Mononuclear cell (primary cell): Measurements from ENCODE around the gene TTC1. TPM values are rescaled to one million over a fixed set of nuclear protein-coding genes. Genes with fewer than 3 reads are reported as not detected.

Source experiments
- H3K27me3 ChIP-seq: 2 replicates; pipeline ENCODE4 v1.6.0; 2011; ENCODE audit warnings: low read length, control low read depth; ENCODE audit not compliant: insufficient read depth
- H3K4me1 ChIP-seq: 2 replicates; pipeline ENCODE4 v1.5.1; 2011; ENCODE audit warnings: mild to moderate bottlenecking, low read length, control low read depth; ENCODE audit not compliant: insufficient read depth
- H3K4me3 ChIP-seq: 2 replicates; pipeline ENCODE4 v1.5.1; 2011; ENCODE audit warnings: mild to moderate bottlenecking, low read length, moderate library complexity
- H3K9me3 ChIP-seq: 2 replicates; pipeline ENCODE4 v1.5.1; 2011; ENCODE audit warnings: low read depth, mild to moderate bottlenecking, control low read depth, low read length
- total RNA-seq: library from RNA; depleted of rRNA; stranded (reverse); fragments of >200 nt; gene quantifications from one replicate; pipeline ENCODE4 v1.2.3, GENCODE V29; 2012

Gene TTC1
- total RNA-seq, 1 donor: 20.1 TPM

GRCh38 chr5:160076997-160077396 lies 68.1 kb downstream of the TTC1 start:
- Histone ChIP-seq H3K9me3 (no peaks in the 10 kb centered on the region), H3K4me3 (no peak overlapping the region), H3K4me1 (peaks cover 1% of the 10 kb centered on the region), H3K27me3 (no peaks in the 10 kb centered on the region)

- Histone ChIP-seq H3K27me3 (no peaks in the 10 kb centered on the region), H3K4me1 (no peaks in the 10 kb centered on the region), H3K9me3 (no peaks in the 10 kb centered on the region), H3K4me3 (no peak overlapping the region)
Observed at GRCh38 chr5:160079753-160080152, 70.8 kb downstream of the TTC1 start.

- Histone ChIP-seq H3K9me3 (no peaks in the 10 kb centered on the region), H3K4me3 (no peak overlapping the region), H3K27me3 (no peaks in the 10 kb centered on the region)
Observed at GRCh38 chr5:160081495-160081894, 72.6 kb downstream of the TTC1 start.

GRCh38 chr5:160082614-160083500 lies 73.9 kb downstream of the TTC1 start:
- Histone ChIP-seq H3K4me1 (no peaks in the 10 kb centered on the region), H3K4me3 (no peak overlapping the region), H3K9me3 (no peaks in the 10 kb centered on the region), H3K27me3 (no peaks in the 10 kb centered on the region)

More at GRCh38 chr5:160081495-160081894, 72.6 kb downstream of the TTC1 start:
- no peaks in the 10 kb centered on the region for H3K4me1 ChIP-seq

GRCh38 chr5:160083501-160083900 lies 74.6 kb downstream of the TTC1 start:
- Histone ChIP-seq H3K4me1 (no peaks in the 10 kb centered on the region), H3K9me3 (no peaks in the 10 kb centered on the region), H3K4me3 (no peak overlapping the region), H3K27me3 (no peaks in the 10 kb centered on the region)

GRCh38 chr5:160084144-160084543 lies 75.2 kb downstream of the TTC1 start:
- Histone ChIP-seq H3K4me3 (no peak overlapping the region), H3K4me1 (peaks cover 3% of the 10 kb centered on the region), H3K27me3 (no peaks in the 10 kb centered on the region), H3K9me3 (no peaks in the 10 kb centered on the region)

GRCh38 chr5:160087199-160087598 lies 78.3 kb downstream of the TTC1 start:
- no peak overlapping the region for H3K4me3 ChIP-seq
- peaks cover 13% of the 10 kb centered on the region for H3K4me1 ChIP-seq
- no peaks in the 10 kb centered on the region for H3K27me3 ChIP-seq
- no peaks in the 10 kb centered on the region for H3K9me3 ChIP-seq

GRCh38 chr5:160088805-160089204 lies 79.9 kb downstream of the TTC1 start:
- H3K4me1 ChIP-seq: peaks cover 29% of the 10 kb centered on the region
- no peaks in the 10 kb centered on the region for H3K27me3 ChIP-seq
- H3K4me3 ChIP-seq: no peak overlapping the region
- no peaks in the 10 kb centered on the region for H3K9me3 ChIP-seq

GRCh38 chr5:160089531-160089930 lies 80.6 kb downstream of the TTC1 start:
- H3K4me3 ChIP-seq: no peak overlapping the region
- H3K9me3 ChIP-seq: no peaks in the 10 kb centered on the region
- no peaks in the 10 kb centered on the region for H3K27me3 ChIP-seq
- H3K4me1 ChIP-seq: peaks cover 30% of the 10 kb centered on the region

- Histone ChIP-seq H3K27me3 (no peaks in the 10 kb centered on the region), H3K4me1 (peaks cover 30% of the 10 kb centered on the region), H3K4me3 (no peak overlapping the region), H3K9me3 (no peaks in the 10 kb centered on the region)
Observed at GRCh38 chr5:160090059-160090458, 81.1 kb downstream of the TTC1 start.

- no peak overlapping the region for H3K4me3 ChIP-seq
- H3K9me3 ChIP-seq: no peaks in the 10 kb centered on the region
- H3K27me3 ChIP-seq: no peaks in the 10 kb centered on the region
- peaks cover 37% of the 10 kb centered on the region for H3K4me1 ChIP-seq
Observed at GRCh38 chr5:160092514-160092913, 83.6 kb downstream of the TTC1 start.

- H3K4me3 ChIP-seq: no peak overlapping the region
- H3K4me1 ChIP-seq: peaks cover 41% of the 10 kb centered on the region
- H3K27me3 ChIP-seq: no peaks in the 10 kb centered on the region
- H3K9me3 ChIP-seq: no peaks in the 10 kb centered on the region
Observed at GRCh38 chr5:160092960-160093707, 84.2 kb downstream of the TTC1 start.

- H3K27me3 ChIP-seq: no peaks in the 10 kb centered on the region
- H3K4me1 ChIP-seq: peaks cover 57% of the 10 kb centered on the region
- H3K4me3 ChIP-seq: no peak overlapping the region
- no peaks in the 10 kb centered on the region for H3K9me3 ChIP-seq
Observed at GRCh38 chr5:160096178-160096577, 87.2 kb downstream of the TTC1 start.

GRCh38 chr5:160097991-160098390 lies 89.1 kb downstream of the TTC1 start:
- Histone ChIP-seq H3K4me3 (no peak overlapping the region), H3K4me1 (peaks cover 60% of the 10 kb centered on the region), H3K9me3 (no peaks in the 10 kb centered on the region), H3K27me3 (no peaks in the 10 kb centered on the region)

GRCh38 chr5:160105686-160106360 lies 96.9 kb downstream of the TTC1 start:
- no peaks in the 10 kb centered on the region for H3K27me3 ChIP-seq
- no peaks in the 10 kb centered on the region for H3K9me3 ChIP-seq
- peaks cover 30% of the 10 kb centered on the region for H3K4me1 ChIP-seq
- H3K4me3 ChIP-seq: no peak overlapping the region
